ENCODE measurements around the gene FAM124A.

DNA sequence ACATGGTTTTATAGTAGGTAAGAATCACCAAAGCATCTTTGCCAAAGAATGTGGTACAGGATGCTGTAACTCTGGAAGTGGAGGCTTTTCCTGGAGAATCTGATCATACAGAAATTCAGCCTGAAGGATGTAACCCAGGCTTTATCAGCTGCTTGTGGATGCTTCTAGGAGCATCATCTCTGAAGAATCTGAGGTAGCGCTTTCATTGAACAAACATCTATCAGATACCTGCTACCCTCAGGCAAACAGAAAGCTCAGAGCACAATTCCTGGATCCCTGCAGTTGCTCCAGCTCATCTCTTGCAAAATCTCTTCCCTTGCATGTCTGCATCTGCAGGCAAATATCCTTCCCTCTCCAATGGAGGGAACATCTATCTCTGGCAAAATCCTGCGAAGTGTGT is 9.3 kb downstream of the FAM124A start:
- TF ChIP-seq, protein P1, sequence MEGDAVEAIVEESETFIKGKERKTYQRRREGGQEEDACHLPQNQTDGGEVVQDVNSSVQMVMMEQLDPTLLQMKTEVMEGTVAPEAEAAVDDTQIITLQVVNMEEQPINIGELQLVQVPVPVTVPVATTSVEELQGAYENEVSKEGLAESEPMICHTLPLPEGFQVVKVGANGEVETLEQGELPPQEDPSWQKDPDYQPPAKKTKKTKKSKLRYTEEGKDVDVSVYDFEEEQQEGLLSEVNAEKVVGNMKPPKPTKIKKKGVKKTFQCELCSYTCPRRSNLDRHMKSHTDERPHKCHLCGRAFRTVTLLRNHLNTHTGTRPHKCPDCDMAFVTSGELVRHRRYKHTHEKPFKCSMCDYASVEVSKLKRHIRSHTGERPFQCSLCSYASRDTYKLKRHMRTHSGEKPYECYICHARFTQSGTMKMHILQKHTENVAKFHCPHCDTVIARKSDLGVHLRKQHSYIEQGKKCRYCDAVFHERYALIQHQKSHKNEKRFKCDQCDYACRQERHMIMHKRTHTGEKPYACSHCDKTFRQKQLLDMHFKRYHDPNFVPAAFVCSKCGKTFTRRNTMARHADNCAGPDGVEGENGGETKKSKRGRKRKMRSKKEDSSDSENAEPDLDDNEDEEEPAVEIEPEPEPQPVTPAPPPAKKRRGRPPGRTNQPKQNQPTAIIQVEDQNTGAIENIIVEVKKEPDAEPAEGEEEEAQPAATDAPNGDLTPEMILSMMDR (IDR thresholded peaks at IDR 0.05) = no peak
- no peak for TF ChIP-seq POLR2A (IDR thresholded peaks at IDR 0.05)

All from upper lobe of left lung (tissue), 4 donors.